ENCODE results near the gene ITGB3.
"Not testable (repeated sequence)": the region's sequence is repeated elsewhere in the genome, so short reads cannot be mapped to it uniquely, and the experiment has no call there.

Gene ITGB3

DNA sequence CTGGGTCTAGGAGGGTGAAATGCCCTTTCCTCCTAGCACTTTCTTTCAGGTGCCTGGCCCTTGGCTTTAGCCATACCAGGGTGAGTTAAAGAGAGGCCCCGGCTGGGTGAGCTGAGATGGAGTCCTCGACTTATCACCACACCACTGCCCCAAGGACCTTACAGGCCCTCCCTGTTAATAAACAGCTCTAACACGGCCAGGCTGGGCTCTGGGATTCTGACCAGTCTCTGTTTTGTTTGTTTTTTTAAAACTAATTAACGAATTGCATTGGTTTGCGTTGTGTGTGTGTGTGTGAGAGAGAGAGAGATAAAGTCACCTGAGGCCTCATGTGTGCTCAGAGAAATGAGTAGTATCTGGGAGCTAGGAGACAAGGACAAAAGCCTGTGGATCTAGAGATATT is 30.2 kb upstream of the ITGB3 start:
- H3K4me1 ChIP-seq (ENCODE audit: low read length) = peaks cover 8% of the 10 kb centered on the region
- no peak overlapping the region for H3K9ac ChIP-seq (ENCODE audit: low read length)
- H3K9me3 ChIP-seq (ENCODE audit: insufficient read depth, low read length) = no peaks in the 10 kb centered on the region
- H3K27ac ChIP-seq (ENCODE audit: low read length) = no peak overlapping the region
- TF ChIP-seq EZH2phosphoT487 (IDR thresholded peaks at IDR 0.05; ENCODE audit: low read depth) = no peak
- TF ChIP-seq, protein P1, sequence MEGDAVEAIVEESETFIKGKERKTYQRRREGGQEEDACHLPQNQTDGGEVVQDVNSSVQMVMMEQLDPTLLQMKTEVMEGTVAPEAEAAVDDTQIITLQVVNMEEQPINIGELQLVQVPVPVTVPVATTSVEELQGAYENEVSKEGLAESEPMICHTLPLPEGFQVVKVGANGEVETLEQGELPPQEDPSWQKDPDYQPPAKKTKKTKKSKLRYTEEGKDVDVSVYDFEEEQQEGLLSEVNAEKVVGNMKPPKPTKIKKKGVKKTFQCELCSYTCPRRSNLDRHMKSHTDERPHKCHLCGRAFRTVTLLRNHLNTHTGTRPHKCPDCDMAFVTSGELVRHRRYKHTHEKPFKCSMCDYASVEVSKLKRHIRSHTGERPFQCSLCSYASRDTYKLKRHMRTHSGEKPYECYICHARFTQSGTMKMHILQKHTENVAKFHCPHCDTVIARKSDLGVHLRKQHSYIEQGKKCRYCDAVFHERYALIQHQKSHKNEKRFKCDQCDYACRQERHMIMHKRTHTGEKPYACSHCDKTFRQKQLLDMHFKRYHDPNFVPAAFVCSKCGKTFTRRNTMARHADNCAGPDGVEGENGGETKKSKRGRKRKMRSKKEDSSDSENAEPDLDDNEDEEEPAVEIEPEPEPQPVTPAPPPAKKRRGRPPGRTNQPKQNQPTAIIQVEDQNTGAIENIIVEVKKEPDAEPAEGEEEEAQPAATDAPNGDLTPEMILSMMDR (IDR thresholded peaks at IDR 0.05; ENCODE audit: low read depth, low read length) = no peak
- no peak overlapping the region for H3K4me2 ChIP-seq (ENCODE audit: low read length)
- no peaks in the 10 kb centered on the region for H3K36me3 ChIP-seq (replicated peaks; ENCODE audit: low read depth, low read length)
- H4K20me1 ChIP-seq (ENCODE audit: insufficient read depth, low read length) = no peaks in the 10 kb centered on the region
- no peaks in the 10 kb centered on the region for H3K79me2 ChIP-seq (ENCODE audit: low read length)
- no peaks in the 10 kb centered on the region for H3K27me3 ChIP-seq (ENCODE audit: low read depth, low read length)
- no peak overlapping the region for H2AFZ ChIP-seq (ENCODE audit: low read depth, low read length)
- H3K4me3 ChIP-seq (ENCODE audit: low read length) = no peak overlapping the region

DNA sequence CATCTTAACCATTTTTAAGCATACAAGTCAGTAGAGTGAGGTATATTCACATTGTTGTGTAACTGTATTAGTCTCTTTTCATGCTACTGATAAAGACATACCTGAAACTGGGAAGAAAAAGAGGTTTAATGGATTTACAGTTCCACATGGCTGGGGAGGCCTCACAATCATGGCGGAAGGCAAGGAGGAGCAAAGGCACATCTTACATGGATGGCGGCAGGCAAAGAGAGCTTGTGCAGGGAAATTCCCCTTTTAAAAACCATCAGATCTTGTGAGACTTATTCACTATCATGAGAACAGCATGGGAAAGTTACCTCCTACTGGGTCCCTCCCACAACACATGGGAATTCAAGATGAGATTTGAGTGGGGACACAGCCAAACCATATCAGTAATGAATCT is 29.6 kb upstream of the ITGB3 start:
- not testable (repeated sequence) for H3K27ac ChIP-seq (ENCODE audit: low read length); H2AFZ ChIP-seq (ENCODE audit: low read depth, low read length); H3K79me2 ChIP-seq (ENCODE audit: low read length); H3K4me2 ChIP-seq (ENCODE audit: low read length); H3K27me3 ChIP-seq (ENCODE audit: low read depth, low read length); H3K9me3 ChIP-seq (ENCODE audit: insufficient read depth, low read length); H3K4me3 ChIP-seq (ENCODE audit: low read length); H3K9ac ChIP-seq (ENCODE audit: low read length); H4K20me1 ChIP-seq (ENCODE audit: insufficient read depth, low read length); H3K36me3 ChIP-seq (replicated peaks; ENCODE audit: low read depth, low read length); H3K4me1 ChIP-seq (ENCODE audit: low read length)

DNA sequence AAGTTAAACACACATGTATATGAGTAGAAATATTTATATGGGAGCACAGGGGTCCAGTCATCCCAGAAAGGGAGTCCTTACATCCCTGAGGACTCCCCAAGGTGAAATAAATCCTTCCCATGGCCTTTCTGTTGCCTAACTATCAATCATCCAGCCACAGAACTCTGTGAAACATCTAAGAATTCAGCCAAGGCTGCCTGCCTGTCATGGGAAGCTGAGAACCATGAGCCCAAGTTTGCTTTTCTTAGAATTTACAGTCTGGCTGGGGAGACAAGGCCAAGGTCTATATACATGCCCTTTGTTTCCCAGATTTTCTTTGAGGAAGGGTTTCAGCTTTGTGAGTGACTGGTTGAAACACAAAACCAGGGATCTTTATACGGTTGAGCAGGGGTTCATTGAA is 28.7 kb upstream of the ITGB3 start:
- H3K4me3 ChIP-seq (ENCODE audit: low read length) = no peak overlapping the region
- no peaks in the 10 kb centered on the region for H3K27me3 ChIP-seq (ENCODE audit: low read depth, low read length)
- no peak overlapping the region for H3K9ac ChIP-seq (ENCODE audit: low read length)
- H3K4me1 ChIP-seq (ENCODE audit: low read length) = peaks cover 7% of the 10 kb centered on the region
- no peaks in the 10 kb centered on the region for H3K36me3 ChIP-seq (replicated peaks; ENCODE audit: low read depth, low read length)
- H4K20me1 ChIP-seq (ENCODE audit: insufficient read depth, low read length) = no peaks in the 10 kb centered on the region
- no peaks in the 10 kb centered on the region for H3K9me3 ChIP-seq (ENCODE audit: insufficient read depth, low read length)
- H3K27ac ChIP-seq (ENCODE audit: low read length) = no peak overlapping the region
- TF ChIP-seq EZH2phosphoT487 (IDR thresholded peaks at IDR 0.05; ENCODE audit: low read depth) = no peak
- TF ChIP-seq, protein P1 (IDR thresholded peaks at IDR 0.05; ENCODE audit: low read depth, low read length) = no peak
- H3K79me2 ChIP-seq (ENCODE audit: low read length) = no peaks in the 10 kb centered on the region
- H2AFZ ChIP-seq (ENCODE audit: low read depth, low read length) = no peak overlapping the region
- H3K4me2 ChIP-seq (ENCODE audit: low read length) = no peak overlapping the region

DNA sequence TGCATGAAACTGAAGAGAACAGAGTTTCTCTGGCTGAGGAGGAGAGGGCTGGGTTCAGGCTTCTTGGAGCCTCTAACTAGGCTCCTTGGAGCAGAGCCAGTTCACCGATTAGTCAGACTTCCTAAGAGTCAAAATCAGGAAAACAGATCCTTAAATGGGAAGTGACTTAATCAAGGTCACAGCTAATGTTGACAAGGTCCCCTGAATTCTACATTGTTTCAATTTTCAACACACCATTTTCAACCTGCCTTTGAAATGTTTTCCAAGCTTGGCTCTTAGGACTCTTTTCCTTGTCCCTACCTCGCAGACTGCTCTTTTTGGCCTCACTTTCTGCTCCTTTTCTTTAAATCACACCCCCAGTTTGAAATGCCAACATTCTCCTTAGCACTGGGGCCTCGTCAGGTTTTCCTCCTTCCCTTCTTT is 28.2 kb upstream of the ITGB3 start:
- H3K27me3 ChIP-seq (ENCODE audit: low read depth, low read length) = no peaks in the 10 kb centered on the region
- no peaks in the 10 kb centered on the region for H3K79me2 ChIP-seq (ENCODE audit: low read length)
- H3K9ac ChIP-seq (ENCODE audit: low read length) = no peak overlapping the region
- H3K27ac ChIP-seq (ENCODE audit: low read length) = no peak overlapping the region
- no peaks in the 10 kb centered on the region for H3K36me3 ChIP-seq (replicated peaks; ENCODE audit: low read depth, low read length)
- TF ChIP-seq, protein P1 (IDR thresholded peaks at IDR 0.05; ENCODE audit: low read depth, low read length) = no peak
- TF ChIP-seq EZH2phosphoT487 (IDR thresholded peaks at IDR 0.05; ENCODE audit: low read depth) = no peak
- H3K9me3 ChIP-seq (ENCODE audit: insufficient read depth, low read length) = no peaks in the 10 kb centered on the region
- H3K4me3 ChIP-seq (ENCODE audit: low read length) = no peak overlapping the region
- no peaks in the 10 kb centered on the region for H4K20me1 ChIP-seq (ENCODE audit: insufficient read depth, low read length)
- no peak overlapping the region for H2AFZ ChIP-seq (ENCODE audit: low read depth, low read length)
- H3K4me1 ChIP-seq (ENCODE audit: low read length) = peaks cover 12% of the 10 kb centered on the region
- no peak overlapping the region for H3K4me2 ChIP-seq (ENCODE audit: low read length)
